ENCODE data around the gene IL22RA1. TPM values are rescaled to one million over a fixed set of nuclear protein-coding genes. Genes with fewer than 3 reads are reported as not detected.

The IL22RA1 gene
- polyA plus RNA-seq, 1 donor, result not detected

DNA sequence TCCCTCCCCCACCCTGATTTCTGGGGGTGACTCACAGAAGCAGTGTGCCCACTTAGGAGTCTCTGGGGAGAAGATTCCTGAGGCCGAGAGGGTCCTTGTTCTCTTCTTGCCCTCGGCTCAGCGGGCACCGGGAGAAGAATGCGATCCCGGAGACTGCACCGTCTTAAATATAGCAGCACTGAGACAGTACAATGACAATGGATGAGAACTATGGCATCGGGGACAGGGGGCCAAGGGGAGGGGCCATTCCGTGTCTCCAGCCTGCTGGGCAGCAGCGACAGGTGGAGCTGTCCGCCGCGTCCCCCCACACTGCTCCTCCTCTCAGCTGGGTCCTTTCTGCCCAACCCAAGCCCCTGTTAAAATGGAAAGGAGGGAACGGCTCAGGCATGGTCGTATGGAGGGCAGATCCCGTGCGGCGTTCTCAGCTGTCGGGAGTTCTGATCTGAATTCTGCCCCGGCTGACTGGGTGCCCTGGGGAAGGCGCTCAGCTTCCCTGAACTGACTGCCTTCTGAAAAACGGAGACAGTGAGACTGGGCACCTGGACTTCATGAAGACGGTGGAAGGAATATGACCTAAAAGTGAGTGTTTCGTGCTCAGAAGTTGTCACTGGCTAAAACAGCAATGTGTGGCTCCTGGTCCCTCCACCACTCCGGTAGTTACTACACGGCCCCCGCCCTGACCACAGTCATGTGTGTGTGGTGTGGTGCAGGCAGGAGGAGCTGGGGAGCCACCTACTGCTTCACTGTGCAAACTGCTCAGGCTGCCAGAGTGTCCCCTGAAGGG is 30.8 kb downstream of the IL22RA1 start, which contains the start of gene MYOM3:
Gene MYOM3 (minus strand): TSS at position 140 of the 784 bp plus-strand sequence. CDS start 3,499 bp downstream, outside the sequence.
- DNase-seq (ENCODE audit: low read depth), result no peak

DNA sequence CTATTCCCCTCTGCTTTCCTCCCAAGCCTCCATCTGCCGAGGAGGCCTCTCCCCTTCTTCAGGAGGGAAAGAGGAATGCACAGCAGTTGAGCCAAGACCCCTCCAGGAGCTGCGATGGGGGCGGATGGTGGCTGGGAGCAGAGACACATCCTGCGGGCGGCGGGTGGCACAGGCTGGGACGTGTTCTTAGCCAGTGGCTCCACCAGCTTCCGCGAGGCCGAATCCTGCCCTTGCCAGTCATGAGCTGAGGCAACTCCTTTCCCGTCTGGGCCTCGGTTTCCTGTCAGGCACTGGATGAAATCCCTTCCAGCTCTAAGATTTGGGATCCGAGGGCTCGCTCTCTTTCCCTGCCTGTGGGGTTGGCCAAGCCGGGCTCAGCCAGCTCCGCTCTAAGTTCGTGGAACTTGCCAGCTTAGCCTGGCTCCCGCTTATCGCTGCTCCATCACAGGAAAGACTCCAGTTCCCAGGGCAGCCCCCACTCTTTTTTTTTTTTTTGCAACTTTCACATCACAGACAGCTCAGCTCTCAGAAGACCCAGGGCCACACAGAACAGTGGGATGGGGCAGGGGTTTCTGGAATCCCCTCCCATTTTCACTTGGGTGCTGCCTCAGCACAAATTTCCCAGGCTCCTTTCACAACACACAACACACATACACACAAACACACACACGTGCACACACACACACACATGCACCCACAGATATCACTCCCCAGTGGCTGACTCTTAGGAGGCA is 31.5 kb downstream of the IL22RA1 start:
- no peak for DNase-seq (ENCODE audit: low read depth)

DNA sequence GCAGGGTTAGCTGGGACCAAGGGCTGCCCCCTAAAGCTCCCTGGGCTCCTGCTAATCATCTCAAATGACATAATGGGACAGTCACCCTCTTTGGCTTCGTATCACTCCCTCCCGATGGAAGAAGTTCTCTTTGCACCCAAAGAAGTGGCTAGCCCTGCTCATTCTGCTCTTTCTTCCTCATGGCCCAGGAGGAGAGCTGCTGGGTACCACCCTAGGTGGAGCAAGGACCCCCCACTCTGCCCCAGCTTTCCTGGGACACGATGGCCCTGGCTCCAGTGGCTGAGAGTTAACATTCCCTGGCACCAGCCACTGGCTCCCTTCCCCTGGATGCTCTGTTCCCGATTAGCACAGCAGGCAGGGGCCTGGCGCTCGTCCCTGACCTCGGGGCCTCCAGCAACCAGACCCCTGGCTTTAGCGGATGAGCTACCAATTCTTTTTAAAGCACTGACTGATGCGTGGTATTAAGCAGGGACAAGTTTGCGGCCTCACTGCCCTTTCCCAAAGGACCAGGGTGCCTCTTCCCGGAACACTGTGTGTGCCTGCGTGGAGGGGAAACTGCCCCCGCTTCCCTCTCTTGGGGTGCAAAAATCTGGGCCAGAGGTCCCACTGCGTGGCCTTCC is 32.2 kb downstream of the IL22RA1 start:
- no peak for DNase-seq (ENCODE audit: low read depth)

DNA sequence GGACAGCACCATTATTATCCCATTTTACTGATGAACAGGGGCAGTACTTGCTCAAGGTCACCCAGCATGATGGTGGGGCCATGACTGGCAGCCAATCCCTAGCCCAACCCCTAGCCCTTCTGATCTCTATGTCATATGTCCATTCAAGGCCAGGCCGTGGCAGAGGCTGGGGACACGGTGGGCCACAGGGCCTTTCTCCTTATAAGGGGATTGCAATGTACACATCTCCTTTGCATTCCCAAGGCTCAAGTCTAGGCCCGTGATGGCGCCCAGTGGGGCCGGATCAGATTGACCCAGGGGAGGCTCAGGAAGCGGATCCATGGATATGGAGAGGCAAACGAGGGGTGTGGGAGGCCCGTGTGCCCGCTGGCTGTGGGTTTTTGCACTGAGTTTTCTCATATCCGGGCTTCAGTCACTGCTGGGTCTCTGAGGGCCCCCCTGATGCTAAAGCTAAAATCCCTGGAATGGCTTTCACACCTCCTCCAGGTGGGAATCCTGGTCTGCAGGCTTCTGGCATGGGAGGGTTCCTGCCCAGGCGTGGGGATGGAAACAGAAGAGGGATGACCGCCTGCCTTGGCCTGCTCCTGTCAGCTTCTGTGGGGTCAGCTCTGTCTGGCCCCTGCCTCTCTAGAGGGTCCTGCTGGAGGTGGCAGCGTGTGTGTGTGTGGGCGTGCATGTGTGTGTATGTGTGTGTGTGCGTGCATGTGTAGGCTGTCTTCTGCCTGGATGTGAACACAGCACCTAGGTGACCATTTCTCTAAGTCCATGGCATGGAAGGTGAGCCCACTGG is 33.1 kb downstream of the IL22RA1 start:
- DNase-seq (ENCODE audit: low read depth), result no peak

DNA sequence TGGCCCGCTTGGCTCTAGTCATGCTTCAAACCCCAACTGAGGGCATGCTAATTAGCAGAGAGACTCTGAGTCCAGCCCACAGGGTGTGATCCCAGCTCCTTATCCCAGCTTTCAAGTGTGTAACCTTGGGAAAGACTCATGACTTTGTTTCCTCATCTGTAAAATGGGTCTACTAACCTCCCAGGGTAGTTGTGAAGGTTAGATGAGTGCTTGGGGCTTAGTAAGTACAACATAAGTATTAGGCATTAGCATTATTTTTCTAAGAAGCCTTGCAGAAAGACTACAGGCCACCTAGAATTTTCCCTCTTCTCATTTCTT is 33.8 kb downstream of the IL22RA1 start:
- DNase-seq (ENCODE audit: low read depth), result no peak

DNA sequence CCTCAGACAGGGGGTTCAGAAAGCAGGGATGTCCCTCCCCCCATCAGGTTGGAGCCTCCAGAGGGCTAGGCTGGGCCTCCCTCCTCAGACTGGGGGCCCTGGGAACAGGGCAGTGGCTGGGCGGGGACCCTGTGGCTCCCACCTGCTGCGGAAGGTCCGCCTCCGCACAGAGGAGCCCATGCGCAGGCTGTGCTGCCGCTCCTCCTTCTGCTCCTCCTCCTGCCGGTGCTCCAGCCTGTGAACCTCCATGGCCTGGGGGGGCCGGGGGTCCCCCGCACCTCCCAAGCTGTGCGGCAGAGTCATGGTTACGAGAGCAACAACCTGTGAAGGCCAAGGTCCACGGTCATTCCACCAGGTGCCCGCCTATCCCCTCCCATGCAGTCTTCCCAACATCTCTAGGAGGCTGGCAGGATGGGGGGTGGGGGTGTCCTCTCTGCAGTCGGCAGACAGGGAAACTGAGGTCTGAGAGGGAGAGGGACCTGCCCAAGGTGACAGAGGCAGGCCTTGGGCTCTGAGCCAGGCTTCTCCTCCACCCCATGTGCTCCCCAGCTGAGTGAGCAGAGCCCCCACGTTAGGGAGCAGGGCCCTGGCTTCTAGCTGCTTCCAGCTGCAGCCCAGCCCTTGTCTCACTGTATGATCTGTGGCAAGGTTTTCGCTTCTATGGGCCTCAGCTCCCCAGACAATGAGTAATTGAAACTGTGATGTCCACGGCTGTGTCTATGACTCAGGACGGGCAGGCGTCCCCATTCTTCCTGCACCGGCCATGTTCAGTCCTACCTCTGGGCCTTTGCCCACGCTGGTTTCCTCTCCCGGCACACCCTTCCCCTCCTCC is 34.4 kb downstream of the IL22RA1 start:
- no peak for DNase-seq (ENCODE audit: low read depth)

DNA sequence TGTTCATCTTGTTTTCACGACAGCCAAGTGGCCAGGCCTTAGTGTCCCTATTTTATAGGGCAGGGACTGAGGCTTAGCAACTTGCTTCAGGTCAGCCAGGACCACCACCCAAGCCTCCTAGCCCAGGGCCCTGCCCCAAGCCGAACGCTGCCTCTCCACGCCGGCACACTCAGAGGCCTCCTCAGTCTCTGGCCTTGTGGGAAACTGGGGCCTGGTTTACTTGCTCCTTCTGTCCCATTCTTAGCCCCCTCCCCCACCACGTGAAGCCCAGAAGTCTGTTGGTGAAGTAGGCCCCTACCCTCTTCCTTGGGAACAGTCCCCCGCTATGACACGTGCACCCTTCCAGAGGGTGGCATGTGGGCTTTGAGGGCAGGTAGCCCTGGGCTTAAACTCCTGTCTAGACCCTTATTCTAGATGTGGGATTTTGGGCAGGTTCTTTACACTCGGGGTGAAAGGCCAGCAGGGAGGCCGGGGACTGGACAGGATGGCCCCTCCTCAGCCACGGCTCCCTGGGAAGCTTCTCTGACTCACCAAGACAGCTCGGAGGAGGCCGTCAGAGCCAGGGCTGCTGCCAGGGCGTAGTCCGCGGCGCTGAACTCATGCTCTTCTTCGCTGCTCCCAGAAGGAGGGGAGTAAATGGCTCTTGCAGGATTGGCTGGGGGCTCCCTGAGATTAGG is 35.3 kb downstream of the IL22RA1 start:
- DNase-seq (ENCODE audit: low read depth), result no peak

DNA sequence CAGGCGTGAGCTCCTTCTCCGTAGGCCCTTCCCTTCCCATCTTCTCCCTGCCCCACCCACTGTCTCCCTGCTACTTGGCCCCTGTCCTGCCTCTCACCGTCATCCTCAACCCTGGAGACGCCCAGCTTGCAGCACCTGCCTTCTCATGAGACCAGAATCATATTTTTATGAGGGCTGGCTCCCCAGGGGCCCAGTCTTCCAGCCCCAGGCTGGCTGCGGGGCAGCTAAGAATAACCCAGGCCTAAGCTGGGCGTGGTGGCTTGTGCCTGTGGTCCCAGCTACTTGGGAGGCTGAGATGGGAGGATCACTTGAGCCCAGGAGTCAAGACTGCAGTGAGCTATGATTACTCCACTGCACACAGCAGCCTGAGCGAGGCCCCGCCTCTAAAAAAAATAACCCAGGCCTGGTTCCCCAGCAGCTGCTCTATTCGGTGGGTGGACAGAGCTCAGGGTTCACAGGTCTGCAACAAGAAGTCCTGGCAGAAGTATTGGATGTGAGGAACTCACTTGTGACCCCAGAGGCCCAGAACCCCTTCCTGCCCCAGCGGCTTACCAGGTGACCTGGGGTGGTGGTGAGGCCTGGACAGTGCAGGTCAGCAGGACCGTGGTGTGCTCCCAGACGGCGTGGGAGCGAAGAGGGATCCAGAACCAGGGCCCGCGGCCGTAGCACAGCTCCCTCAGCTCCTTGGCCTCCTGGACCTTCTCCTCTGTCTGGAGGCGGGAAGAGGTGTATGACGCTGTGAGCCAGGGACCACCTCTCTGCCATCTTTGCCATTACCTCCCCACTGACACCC is 37.4 kb downstream of the IL22RA1 start:
- DNase-seq (ENCODE audit: low read depth), result no peak

DNA sequence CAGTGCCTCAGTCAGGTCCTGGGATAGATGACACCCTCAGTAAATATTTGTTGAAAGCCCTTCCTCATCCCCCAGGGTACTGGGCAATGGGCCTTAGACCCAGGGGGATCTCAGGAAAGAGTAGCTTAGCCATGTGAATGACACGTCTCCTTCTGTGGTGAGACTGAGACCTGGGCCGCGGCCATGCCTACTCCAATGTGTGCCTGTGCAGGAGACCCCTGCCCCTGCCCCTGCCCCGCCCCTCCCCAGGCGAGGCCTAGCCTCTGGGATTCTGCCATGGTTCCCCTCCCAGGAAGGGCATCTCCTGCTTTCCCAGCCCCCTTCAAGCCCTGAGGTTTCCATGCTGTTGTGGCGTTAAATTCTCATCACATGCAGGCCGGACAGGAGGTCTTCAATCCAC is 38.1 kb downstream of the IL22RA1 start:
- no peak for DNase-seq (ENCODE audit: low read depth)

DNA sequence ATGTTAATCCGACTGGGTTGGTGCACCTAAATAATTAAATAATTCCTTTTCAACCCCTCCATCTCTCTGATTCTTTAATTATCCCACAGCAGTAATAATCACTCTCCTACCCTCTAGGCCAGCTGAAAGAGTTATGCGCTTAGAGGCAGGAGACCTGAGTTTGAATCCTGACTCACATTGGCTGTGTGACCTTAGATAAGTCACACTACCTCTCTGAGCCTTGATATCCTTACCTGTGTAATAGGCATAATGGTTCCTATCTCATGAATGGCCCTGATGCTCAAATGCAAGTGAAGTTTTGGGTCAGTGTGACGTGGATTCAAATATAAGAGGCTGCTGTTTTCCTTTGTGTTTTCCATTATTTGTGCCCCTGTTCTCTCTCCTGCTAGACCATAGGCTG is 39.1 kb downstream of the IL22RA1 start:
- no peak for DNase-seq (ENCODE audit: low read depth)

DNA sequence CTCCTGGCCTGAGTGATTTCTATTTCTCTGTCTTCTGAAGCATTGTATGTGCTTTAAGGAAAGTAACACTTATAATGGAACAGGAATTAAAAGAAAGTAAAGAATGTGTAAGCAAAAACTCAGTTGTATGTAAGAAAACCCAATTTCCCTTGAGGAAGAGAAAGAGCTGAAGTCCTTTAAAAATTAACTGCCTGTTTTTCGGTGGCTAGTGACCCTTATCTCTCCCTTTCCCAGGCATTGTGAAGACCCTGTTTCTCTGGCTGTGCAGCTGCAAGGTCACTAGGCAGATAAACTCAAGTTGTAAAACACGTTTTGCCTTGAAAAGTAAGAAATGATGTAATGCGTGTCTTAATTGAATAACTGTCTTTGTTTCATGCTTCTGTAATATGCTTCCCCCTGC is 39.5 kb downstream of the IL22RA1 start:
- no peak for DNase-seq (ENCODE audit: low read depth)

DNA sequence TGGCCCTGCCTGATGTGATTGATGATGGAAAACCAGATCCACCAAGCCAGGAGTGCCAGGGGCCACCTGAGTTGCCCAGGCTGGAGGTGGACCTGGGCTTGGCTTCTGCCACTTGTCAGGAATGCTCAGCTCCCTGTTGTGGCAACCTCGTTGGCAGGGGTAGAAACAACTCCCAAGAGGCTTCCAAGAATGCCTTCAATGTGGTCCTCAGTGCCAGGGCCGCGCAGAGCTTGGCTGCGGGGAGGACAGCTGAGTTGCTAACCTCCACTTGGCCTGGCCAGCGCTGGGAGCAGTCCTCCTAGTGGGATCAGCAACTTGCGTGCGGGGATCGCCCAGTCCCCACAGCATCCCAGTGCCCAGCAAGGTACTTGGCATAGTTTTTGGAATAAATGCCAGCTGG is 40.0 kb downstream of the IL22RA1 start:
- no peak for DNase-seq (ENCODE audit: low read depth)

DNA sequence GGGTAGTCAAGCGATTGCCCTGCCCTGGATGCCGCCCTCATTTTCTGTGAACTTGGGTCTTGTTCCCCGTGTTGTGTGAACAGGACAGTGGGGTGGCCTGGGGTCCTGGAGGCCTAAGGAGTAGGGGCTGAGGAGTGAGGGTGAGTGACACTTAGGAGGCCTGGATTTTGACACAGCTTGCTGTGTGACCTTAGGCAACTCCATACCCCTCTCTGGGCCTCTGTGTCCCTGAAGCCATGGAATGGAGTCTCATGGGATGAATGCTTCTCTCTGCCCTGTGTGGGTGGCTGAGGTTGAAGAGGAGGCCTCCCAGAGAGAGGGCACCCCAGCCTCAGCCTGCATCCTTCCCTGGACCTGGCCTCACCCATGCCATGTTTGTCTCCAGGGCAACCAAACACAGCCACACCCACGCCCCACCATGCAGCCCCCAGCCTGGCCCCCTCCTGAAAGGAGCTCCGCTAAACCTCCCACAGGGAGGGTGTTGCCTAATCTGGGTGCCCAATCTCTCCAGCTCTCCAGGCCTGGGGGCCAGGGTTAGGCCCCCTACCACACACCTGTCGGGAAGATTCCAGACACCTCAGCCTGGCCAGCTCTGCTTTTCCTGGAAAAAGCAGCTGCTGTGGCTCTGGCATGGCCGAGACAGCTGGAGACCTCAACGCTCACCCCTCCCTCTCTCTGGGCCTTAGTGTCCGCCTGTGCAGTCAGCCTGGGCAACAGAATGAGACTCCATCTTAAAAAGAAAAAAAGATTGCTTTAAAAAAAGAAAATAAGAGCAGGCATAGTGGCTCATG is 40.9 kb downstream of the IL22RA1 start:
- no peak for DNase-seq (ENCODE audit: low read depth)

DNA sequence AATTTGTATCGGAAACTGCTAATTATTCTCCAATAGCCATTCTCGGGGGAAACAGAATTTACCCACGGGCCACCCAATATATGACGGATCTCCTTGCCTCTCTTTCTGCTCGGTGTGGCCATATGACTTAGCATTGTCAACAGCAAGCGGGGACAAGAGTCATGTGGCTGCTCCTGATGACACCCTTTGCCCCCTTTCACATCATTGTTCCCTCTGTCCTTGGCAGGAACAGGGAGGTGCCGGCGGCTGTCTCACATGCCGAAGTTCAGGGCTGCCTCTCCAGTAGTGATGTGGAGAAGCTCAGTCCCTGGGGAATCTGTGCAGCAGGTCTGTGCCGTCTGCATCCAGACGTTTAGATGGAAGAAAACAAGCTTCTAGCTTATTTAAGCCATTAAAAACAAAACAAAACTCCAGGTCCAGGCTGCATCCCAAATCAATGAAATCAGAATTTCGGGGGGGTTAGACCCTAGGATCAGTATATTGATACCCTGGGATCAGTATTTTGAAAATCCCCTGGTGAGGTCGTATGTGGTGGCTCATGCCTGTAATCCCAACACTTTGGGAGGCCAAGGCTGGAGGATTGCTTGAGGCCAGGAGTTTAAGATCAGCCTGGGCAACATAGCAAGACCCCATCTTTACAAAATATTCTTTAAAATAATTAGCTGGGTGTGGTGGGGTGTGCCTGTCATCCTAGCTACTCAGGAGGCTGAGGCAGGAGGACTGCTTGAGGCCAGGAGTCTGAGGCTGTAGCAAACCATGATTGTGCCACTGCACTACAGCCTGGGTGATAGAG is 41.8 kb downstream of the IL22RA1 start:
- DNase-seq (ENCODE audit: low read depth), result no peak

DNA sequence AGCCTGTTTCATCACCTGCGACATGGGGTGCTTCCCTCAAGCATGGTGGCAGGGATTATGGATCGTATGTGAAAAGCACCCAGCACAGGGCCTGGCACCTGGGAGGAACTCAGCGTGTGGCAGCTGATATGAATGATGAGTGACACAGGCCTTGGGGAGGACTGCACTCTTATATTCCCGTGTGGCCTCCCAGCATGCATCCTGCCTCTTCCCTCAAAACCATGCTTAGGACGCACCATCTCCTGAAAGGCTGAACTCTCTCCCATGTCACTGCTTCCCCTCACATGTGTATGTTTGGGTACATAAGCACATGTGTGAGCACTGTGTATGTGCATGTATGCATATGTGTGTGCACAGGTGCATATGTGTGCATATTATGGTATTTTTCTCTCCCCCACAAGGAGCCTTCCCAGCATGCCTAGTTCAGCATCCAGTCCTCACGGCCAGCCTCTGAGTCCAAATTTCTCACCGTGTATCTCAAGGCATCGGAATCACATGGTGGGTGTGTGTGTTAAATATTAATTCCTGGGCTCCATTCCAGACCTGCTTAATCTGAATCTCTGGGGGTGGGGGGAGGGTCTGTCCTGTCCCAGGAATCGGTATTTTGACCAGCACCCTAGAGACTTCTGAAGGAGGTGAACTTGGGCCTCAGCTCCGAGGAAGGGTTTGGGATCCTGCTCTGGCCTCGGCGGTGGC is 43.8 kb downstream of the IL22RA1 start:
- no peak for DNase-seq (ENCODE audit: low read depth)

DNA sequence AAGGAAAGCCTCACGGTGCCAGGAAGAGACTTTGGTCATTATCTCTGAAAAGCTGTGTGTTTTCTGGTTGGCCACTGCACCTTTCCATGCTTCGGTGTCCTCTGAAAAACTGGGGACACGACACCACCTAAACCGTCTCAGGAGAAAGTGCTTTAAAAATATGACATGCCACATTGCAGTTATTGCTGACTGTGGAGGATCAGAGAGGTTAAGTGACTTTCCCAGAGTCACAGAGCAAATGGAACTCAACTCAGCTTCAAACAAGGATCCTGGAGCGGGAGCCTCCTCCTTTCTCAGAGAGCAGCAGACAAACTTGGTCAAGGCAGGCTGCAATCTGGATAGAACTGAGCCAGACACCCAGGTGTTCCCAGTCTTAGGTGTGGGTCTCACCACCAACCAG is 44.8 kb downstream of the IL22RA1 start:
- DNase-seq (ENCODE audit: low read depth), result no peak

DNA sequence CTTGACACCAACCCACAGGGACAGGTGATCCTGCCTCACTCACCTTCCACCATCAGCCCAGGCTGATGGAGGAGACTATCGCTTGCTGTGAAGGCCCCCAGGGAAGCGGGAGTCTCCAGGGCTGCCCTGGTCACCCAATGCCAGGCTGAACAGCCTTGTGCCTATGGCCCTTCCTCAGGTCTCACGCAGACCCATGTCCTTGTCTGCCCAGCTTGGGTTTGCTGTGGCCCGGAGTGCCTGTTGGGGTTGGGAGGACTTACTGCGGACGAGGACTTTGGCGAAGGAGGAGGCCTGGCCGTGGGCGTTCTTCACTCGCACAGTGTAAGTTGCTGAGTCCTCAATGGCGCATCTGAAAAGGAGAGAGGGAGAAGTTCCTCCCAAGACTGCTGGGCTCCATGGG is 45.3 kb downstream of the IL22RA1 start:
- DNase-seq (ENCODE audit: low read depth), result no peak

DNA sequence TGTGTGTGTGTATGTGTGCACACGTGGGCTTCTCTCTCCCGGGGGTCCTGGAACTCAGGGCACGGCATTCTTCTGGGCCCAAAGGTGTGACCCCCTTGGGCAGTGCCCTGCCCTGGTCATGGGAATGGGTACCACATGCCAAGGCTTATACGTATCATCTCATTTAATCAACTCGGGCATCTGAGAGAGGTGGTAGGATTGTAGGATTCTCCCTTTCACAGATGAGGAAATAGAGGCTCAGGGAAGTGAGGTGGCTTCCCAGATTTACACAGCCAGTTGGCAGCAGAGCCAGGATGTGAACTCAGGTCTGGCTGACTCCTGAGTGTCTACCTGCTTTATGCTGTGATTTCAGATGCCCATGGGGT is 46.2 kb downstream of the IL22RA1 start:
- no peak for DNase-seq (ENCODE audit: low read depth)
